ENCODE measurements around the gene PIPOX.

PIPOX gene

DNA sequence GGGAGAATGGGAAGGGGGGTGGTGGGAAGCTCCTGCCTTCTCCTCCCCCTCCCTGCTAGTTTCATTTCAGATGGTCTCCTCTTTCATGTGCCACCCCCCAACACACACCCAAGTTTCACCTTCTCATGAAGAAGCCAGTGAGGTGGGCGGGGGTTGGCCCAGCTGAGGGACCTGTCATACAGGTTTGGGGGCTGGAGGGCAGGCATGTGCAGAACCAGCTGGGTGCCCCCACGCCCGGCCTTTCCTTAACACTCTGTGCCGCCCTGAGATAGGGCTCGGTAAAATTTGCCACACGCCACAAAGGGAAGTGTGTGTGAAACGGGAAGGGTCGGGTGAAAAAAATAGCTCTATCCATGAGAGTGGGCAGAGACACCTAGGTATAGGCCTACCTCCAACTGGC is 57.4 kb downstream of the PIPOX start:
- no peak overlapping the region for H3K4me3 ChIP-seq (ENCODE audit: low read depth, low read length)
- DNase-seq (ENCODE audit: low read depth): no peak
- TF ChIP-seq CTCF (IDR thresholded peaks at IDR 0.05; ENCODE audit: control insufficient read depth, extremely low read depth, insufficient read depth): no peak

DNA sequence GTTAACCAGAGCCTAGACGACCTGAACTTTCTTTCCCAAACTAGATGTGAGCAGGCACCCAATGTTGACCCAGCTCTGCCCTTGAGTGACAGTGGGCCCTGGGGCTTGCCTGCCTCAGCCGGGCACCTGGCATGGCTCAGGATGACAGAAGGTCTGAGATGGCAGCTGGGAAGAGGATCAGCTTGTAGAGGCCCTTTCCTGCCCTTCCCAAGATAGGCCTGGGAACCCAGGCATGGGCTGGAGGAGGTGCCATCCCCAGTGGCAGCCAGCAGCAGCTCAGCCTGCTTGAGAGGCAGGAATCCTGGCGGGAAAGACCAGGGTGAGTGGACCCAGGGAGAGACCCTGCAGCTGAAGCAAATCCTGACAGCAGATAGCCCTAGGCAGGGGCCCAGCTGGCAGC is 59.1 kb downstream of the PIPOX start:
- DNase-seq (ENCODE audit: low read depth): no peak
- no peak for TF ChIP-seq CTCF (IDR thresholded peaks at IDR 0.05; ENCODE audit: control insufficient read depth, extremely low read depth, insufficient read depth)
- H3K4me3 ChIP-seq (ENCODE audit: low read depth, low read length): no peak overlapping the region

- DNase-seq (ENCODE audit: low read depth): no peak
- H3K4me3 ChIP-seq (ENCODE audit: low read depth, low read length): no peak overlapping the region
- no peak for TF ChIP-seq CTCF (IDR thresholded peaks at IDR 0.05; ENCODE audit: control insufficient read depth, extremely low read depth, insufficient read depth)
Measured at GRCh38 chr17:29102741-29103181, 59.8 kb downstream of the PIPOX start.

DNA sequence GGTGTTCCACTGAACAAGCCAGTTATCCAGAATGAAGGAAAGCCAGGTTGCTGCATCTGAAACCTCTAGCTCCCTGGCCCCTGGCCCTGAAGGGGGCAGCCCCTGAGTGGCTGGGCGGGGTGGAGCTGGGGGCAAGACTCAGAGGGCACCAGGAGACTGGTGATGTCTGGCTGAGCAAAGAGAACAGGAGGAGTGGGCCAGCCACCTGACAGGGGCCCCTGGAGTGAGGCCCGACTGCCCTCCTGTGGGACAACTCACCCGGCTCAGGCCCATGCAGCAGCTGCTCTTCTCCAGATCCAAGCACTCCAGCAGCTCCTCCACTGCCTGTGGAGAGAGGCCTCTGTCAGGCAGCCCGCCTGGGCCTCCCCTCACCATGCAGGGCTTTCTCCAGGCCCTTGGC is 60.4 kb downstream of the PIPOX start:
- DNase-seq (ENCODE audit: low read depth): no peak
- H3K4me3 ChIP-seq (ENCODE audit: low read depth, low read length): no peak overlapping the region
- no peak for TF ChIP-seq CTCF (IDR thresholded peaks at IDR 0.05; ENCODE audit: control insufficient read depth, extremely low read depth, insufficient read depth)

All from LNCaP clone FGC (cell line).